ENCODE measurements around the gene MAN1A1.

GRCh38 chr6:119355890-119356289 lies 6.3 kb upstream of the MAN1A1 start:
- TF ChIP-seq CTCF (IDR thresholded peaks at IDR 0.05) (no peak), POLR2AphosphoS5 (IDR thresholded peaks at IDR 0.05) (no peak), POLR2A (IDR thresholded peaks at IDR 0.05) (no peak)

All from prostate gland (tissue), 2 donors.